Small intestine (tissue), 7 donors: ENCODE measurements around the gene RERE. TPM values are rescaled to one million over a fixed set of nuclear protein-coding genes. Genes with fewer than 3 reads are reported as not detected.
"Not testable (repeated sequence)": the region's sequence is repeated elsewhere in the genome, so short reads cannot be mapped to it uniquely, and the experiment has no call there.

Source experiments
- DNase-seq, 2 donors: peaks; one replicate each; pipeline versions ENCODE4 v3.0.0 to v3.0.0-alpha.2; 2013
- FAIRE-seq: peaks from 2 replicates; lab custom pipeline; 2012; peaks lifted over from hg19 to GRCh38; lab: Jason Lieb, UNC
- H3K27ac ChIP-seq, 3 donors: one replicate each; pipeline ENCODE4 v1.5.1; 2013; ENCODE audit warnings: low read length in 2 of 3, mild to moderate bottlenecking in 2 of 3, control low read depth in 1 of 3, inconsistent platforms in 1 of 3, low read depth in 1 of 3, moderate library complexity in 1 of 3
- H3K27me3 ChIP-seq, 3 donors: one replicate each; pipeline ENCODE4 v1.6.1; 2013; ENCODE audit warnings: low read length in 3 of 3, inconsistent platforms in 1 of 3; ENCODE audit not compliant: control insufficient read depth in 3 of 3, insufficient read depth in 3 of 3
- H3K36me3 ChIP-seq, 3 donors: one replicate each; pipeline ENCODE4 v1.6.1; 2013; ENCODE audit warnings: low read length in 3 of 3, inconsistent platforms in 1 of 3, low read depth in 1 of 3, mild to moderate bottlenecking in 1 of 3, moderate library complexity in 1 of 3; ENCODE audit not compliant: control insufficient read depth in 3 of 3, insufficient read depth in 2 of 3
- H3K4me1 ChIP-seq, 3 donors: one replicate each; pipeline ENCODE4 v1.6.1; 2013; ENCODE audit warnings: low read length in 2 of 3, inconsistent platforms in 1 of 3, low read depth in 1 of 3, mild to moderate bottlenecking in 1 of 3, moderate library complexity in 1 of 3; ENCODE audit not compliant: control insufficient read depth in 3 of 3, insufficient read depth in 2 of 3
- H3K4me3 ChIP-seq, 3 donors: one replicate each; pipeline ENCODE4 v1.5.1; 2013; ENCODE audit warnings: low read length in 3 of 3, control low read depth in 1 of 3, inconsistent platforms in 1 of 3, low read depth in 1 of 3, mild to moderate bottlenecking in 1 of 3, moderate library complexity in 1 of 3
- H3K9me3 ChIP-seq, 2 donors: one replicate each; pipeline ENCODE4 v1.6.1; 2013; ENCODE audit warnings: low read depth in 1 of 2, low read length in 1 of 2; ENCODE audit not compliant: control insufficient read depth in 2 of 2, insufficient read depth in 1 of 2
- WGBS, 3 donors: extraction: QIAGEN DNeasy Blood & Tissue Kit; methylation state at CpG; one replicate each; pipeline ENCODE4 v1.1.7; 2013; 5-methylcytosine and 5-hydroxymethylcytosine counted together
- polyA plus RNA-seq, 4 donors: library from polyadenylated mRNA; stranded (reverse) in 3 of 4; unstranded in 1 of 4; fragments of 200-250 nt in 3 of 4; fragments of 120-200 nt in 1 of 4; gene quantifications; one replicate each; pipeline versions ENCODE4 v1.2.1 to v1.2.3, GENCODE V29; 2013
- donor health status: healthy with polysubstance abuse.
- donor health status: control.
- donor health status: control.
- donor health status: Bipolar disorder and iron deficiency.
- donor health status: healthy.

Gene RERE
- polyA plus RNA-seq, 4 donors, result 19.5 to 66.8 (median 25.8) TPM

DNA sequence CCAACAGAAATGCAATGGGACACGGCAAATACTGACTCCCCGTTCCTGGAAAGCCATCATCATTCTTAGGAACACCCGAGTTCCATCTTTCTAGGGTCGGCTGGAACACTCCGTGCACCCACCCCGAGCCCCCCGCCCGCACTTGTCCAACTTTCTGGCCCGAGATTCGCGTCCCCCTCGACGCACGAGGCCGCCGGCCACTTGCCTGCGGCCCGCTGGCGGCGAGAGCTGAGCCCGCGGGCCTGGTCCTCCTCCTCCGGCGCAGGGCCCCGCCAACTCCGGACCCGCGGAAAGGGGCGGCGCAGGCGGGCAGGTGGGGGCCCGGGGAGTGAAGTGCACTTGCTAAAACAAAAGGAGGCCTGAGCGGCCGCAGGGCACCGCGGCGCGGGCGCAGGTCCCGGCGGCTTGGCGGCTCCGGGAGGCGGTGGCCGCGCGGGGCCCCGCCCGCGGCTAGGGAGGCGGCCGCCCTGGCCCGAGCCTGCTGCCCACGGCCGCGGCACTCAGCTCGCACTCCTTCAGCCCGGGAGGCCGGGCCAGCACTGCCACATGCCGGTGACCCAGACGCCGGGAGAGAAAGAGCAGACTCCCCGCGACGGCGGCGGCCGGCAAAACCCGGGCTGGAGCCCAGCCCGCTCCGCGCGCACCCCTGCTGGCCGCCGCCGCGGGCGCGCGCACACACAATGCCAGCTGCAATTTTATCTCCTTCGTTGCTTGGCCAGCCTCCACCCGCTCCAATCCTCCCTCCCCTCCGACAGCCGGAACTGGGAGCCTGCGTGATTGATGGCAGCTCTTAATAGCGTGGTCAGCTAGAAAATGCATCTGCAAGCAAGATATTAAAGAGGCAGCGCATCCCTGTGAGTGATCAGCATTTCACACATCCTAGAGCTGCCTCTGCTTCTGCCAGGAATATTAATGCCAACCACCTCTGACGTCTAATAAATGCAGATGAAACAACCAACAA is 114.3 kb downstream of the RERE start:
- WGBS, 3 donors, result 0 to 1% (median 1%) methylated on average over 71 to 88 of the region's 88 CpGs

DNA sequence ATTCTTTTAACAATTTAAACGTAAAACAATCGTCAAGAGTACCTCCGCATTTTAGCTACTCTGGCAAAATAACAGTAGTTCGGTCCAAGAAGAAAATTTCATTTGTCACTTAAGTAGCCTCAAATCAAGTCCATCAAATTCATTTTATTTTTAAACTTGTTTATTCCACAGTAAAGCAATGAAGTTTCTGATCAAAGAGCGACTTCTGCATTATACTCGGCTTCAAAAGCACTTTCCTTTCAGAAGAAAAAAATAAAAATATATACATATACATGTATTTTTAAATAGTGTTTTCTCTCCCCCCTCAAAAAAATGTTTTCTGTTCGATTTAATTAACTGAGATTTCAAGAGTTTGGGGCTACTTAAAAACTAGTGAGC is 115.0 kb downstream of the RERE start:
- H3K27ac ChIP-seq, result peak overlapping the region; percentile 74 to 88 (median 76)
- FAIRE-seq (no peak), DNase-seq (no peak)
- H3K27me3 ChIP-seq, result no peaks in the 10 kb centered on the region
- 9 to 15% (median 11%) methylated on average over 7 of the region's 7 CpGs for WGBS, 3 donors
- H3K4me3 ChIP-seq, result peak overlapping the region; percentile 66 to 92 (median 78)
- H3K36me3 ChIP-seq, result no peaks in the 10 kb centered on the region
- no peaks in the 10 kb centered on the region for H3K9me3 ChIP-seq
- H3K4me1 ChIP-seq, result peaks cover 3 to 38% (median 11%) of the 10 kb centered on the region in 3 donors

More for the DNA sequence above, 114.3 kb downstream of the RERE start:
- peaks cover 3 to 40% (median 11%) of the 10 kb centered on the region in 3 donors for H3K4me1 ChIP-seq
- H3K9me3 ChIP-seq, result no peaks in the 10 kb centered on the region
- H3K4me3 ChIP-seq, result peak overlapping the region; percentile 66 to 92 (median 78)
- H3K36me3 ChIP-seq, result no peaks in the 10 kb centered on the region
- H3K27me3 ChIP-seq, result no peaks in the 10 kb centered on the region
- DNase-seq, result peak; percentile 92 to 95
- peak overlapping the region; percentile 74 to 88 (median 76) for H3K27ac ChIP-seq
- FAIRE-seq, result no peak

DNA sequence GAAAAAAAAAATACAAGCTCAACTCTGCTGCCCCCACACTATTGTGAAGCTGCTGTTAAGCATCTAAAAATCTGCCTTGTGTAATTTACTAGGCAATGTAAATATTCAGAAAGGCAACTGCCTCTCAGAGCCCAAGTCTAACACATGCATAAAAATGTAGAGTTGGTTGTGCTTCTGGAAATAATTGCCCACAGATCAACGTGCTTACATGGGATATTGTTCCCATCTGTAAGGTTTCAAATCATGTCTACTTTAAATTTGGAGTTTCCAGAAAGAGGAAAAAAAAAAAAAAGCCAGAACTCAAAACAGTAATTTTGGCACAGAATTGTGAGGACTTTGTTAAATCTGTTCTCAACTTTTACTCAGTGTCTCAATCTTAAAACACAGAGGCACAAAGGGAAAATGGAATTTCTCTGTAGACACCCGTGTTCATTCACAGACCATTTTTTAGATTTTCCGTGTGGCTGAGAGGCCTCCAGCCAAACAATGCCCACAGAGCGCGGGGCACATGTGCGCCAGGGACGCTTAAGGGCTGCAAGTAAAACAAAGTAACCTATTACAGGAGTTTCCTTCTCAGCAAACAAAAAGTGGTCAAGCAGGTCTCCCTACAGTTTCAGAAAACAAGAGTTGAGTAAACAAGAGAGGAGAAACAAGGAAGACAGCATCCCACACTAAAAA is 115.5 kb downstream of the RERE start:
- Histone ChIP-seq H3K9me3 (no peaks in the 10 kb centered on the region), H3K27ac (peak overlapping the region in 2 of 3 donors; percentile 74 to 76), H3K36me3 (no peaks in the 10 kb centered on the region), H3K4me1 (peaks cover 3 to 33% (median 11%) of the 10 kb centered on the region in 3 donors), H3K4me3 (peak overlapping the region in 2 of 3 donors; percentile 22 to 66), H3K27me3 (no peaks in the 10 kb centered on the region)
- no peak for FAIRE-seq
- DNase-seq, result peak; percentile 49 to 71
- 19 to 21% (median 19%) methylated on average over 7 of the region's 7 CpGs for WGBS, 3 donors

DNA sequence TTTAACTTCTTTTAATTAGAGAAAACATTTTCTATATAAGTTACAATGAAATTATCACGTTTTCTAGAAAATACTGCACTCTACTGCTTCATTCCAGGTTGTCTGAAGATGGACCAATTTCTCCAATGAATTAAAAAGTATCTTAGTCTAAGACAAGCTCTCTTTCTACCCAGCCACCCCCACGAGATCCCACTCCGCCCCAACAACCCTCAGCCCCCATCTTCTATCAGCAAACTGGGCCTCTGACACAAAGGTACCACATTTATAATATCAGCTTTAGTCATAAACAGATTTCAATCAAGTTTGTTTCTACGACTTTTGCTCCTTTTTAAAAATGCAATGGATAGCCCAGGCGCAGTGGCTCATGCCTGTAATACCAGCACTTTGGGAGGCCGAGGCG is 117.8 kb downstream of the RERE start:
- Histone ChIP-seq H3K36me3 (no peaks in the 10 kb centered on the region), H3K27ac (no peak overlapping the region), H3K27me3 (no peaks in the 10 kb centered on the region), H3K4me1 (peaks cover 3 to 28% (median 11%) of the 10 kb centered on the region in 3 donors), H3K9me3 (no peaks in the 10 kb centered on the region), H3K4me3 (no peak overlapping the region)
- FAIRE-seq, result no peak
- 91 to 94% (median 92%) methylated on average over 7 of the region's 7 CpGs for WGBS, 3 donors
- no peak for DNase-seq

DNA sequence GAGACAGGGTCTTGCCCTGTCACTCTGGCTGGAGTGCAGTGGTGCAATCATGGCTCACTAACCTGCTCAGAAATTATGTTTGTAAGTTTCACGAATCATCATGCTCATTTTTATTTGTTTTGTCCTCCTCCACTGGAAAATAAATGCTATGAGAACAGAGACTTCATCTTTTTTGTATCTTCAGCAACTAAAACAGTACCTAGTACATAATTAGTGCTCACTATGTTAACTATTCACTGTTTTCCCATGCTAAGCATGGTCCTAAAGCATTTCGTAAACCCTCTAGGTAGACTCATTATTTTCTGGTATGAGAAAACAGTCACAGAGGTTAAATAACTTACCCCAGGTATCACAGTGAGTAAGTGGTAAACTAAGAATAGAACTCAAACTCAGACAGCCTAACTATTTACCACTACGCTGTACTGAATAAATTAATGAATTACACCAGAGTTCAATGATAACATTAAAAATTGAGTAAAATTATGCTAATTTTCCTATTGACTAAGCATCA is 118.4 kb downstream of the RERE start:
- Histone ChIP-seq H3K4me3 (no peak overlapping the region), H3K36me3 (no peaks in the 10 kb centered on the region), H3K27me3 (no peaks in the 10 kb centered on the region), H3K4me1 (peaks cover 3 to 28% (median 11%) of the 10 kb centered on the region in 3 donors), H3K27ac (no peak overlapping the region), H3K9me3 (no peaks in the 10 kb centered on the region)
- no peak for DNase-seq
- no peak for FAIRE-seq
- WGBS, 3 donors, result 84 to 95% (median 90%) methylated on average over 3 of the region's 3 CpGs

DNA sequence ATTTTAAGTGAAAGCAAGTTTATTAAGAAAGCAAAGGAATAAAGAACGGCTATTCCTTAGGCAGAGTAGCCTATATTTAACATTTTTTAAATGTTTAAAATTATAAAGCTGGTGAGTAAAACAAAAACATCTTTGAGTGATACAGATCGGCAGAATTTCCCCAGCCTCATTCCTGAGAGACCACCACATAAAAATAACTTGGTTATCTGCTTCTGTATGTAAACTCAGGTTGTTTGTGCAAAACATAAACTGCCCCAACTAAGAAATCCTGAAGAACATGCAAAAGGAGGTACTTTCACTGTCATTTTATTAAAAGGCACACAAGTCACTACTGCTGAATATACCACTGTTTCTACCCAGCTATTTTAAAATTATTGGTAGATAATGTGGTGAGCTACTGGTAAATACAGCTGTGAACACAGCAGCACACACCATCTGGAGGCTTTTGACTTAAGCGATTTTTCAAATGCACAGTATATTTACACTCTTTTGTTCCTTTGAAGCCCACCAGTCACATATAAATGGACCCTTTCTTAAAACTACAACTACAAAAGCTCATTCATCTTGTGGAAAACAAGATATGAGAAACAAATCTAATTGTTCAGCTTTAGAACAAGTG is 119.3 kb downstream of the RERE start:
- no peak overlapping the region for H3K4me3 ChIP-seq
- DNase-seq (no peak), FAIRE-seq (no peak)
- H3K4me1 ChIP-seq, result peaks cover 3 to 23% (median 11%) of the 10 kb centered on the region in 3 donors
- H3K36me3 ChIP-seq, result no peaks in the 10 kb centered on the region
- no peak overlapping the region for H3K27ac ChIP-seq
- 78 to 85% (median 83%) methylated on average over 3 of the region's 3 CpGs for WGBS, 3 donors
- H3K27me3 ChIP-seq, result no peaks in the 10 kb centered on the region
- no peaks in the 10 kb centered on the region for H3K9me3 ChIP-seq

DNA sequence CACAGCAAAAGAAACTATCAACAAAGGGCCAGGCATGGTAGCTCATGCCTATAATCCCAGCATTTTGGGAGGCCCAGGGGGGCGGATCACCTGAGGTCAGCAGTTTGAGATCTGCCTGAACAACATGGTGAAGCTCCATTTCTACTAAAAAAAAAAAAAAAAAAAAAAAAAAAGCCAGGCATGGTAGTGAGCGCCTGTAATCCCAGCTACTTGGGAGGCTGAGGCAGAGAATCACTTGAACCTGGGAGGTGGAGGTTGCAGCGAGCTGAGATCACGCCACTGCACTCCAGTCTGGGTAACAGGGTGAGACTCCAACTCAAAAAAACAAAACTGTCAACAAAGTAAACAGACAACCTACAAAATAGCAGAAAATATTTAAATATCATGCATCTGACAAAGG is 122.0 kb downstream of the RERE start:
- H3K4me3 ChIP-seq, FAIRE-seq: not testable (repeated sequence)
- 90 to 98% (median 97%) methylated on average over 4 of the region's 4 CpGs for WGBS, 3 donors

DNA sequence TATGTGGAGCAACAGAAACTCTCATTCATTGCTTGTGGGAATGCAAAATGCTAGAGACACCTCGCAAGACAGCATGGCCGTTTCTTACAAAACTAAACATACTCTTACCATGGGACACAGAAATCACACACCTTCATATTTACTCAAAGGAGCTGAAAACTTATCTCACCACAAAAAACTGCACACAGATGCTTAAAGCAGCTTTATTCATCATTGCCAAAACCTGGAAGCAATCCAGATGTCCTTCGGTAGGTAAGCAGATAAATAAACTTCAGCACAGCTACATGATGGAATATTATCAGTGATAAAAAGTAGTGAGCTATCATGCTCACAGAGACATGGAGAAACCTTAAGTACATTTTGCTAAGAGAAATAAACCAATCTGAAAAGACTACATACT is 124.3 kb downstream of the RERE start:
- Histone ChIP-seq H3K36me3 (no peaks in the 10 kb centered on the region), H3K4me3 (no peak overlapping the region), H3K9me3 (peaks cover 0 to 5% of the 10 kb centered on the region in 2 donors), H3K4me1 (no peaks in the 10 kb centered on the region), H3K27ac (no peak overlapping the region), H3K27me3 (no peaks in the 10 kb centered on the region)
- FAIRE-seq (no peak), DNase-seq (no peak)
- WGBS, 3 donors, result 51 to 79% (median 60%) methylated on average over 3 of the region's 3 CpGs

More for the DNA sequence above, 122.0 kb downstream of the RERE start:
- DNase-seq, H3K9me3 ChIP-seq, H3K27me3 ChIP-seq, H3K27ac ChIP-seq, H3K36me3 ChIP-seq, H3K4me1 ChIP-seq: not testable (repeated sequence)
